Psoas muscle (tissue), 8 donors: Measurements from ENCODE around the gene SUSD2. TPM values are rescaled to one million over a fixed set of nuclear protein-coding genes. Genes with fewer than 3 reads are reported as not detected.
"Not testable (repeated sequence)": the region's sequence is repeated elsewhere in the genome, so short reads cannot be mapped to it uniquely, and the experiment has no call there.

ENCODE experiments used
- ATAC-seq, 4 donors: fragments of 200-7000 bp; cut with Tn5 transposase; one replicate each; pipeline ENCODE4 v1.9.1; 2020; ENCODE audit warnings: moderate library complexity in 3 of 4, mild to moderate bottlenecking in 2 of 4
- DNase-seq, 2 donors: peaks; one replicate each; pipeline ENCODE4 v3.0.0-alpha.2; 2020
- H3K27ac ChIP-seq: fragments of 200-600 bp; one replicate; pipeline ENCODE4 v1.8.0; 2022
- H3K27me3 ChIP-seq, 3 donors: fragments of 200-600 bp in 1 of 3; one replicate each; pipeline versions ENCODE4 v1.6.1 to v1.8.0; 2013 to 2022; ENCODE audit warnings: low read length in 2 of 3, mild to moderate bottlenecking in 2 of 3, moderate library complexity in 1 of 3; ENCODE audit not compliant: insufficient read depth in 3 of 3
- H3K36me3 ChIP-seq, 2 donors: fragments of 200-600 bp in 1 of 2; one replicate each; pipeline versions ENCODE4 v1.6.1 to v1.8.0; 2013 to 2022; ENCODE audit warnings: low read depth in 1 of 2, mild to moderate bottlenecking in 1 of 2, moderate library complexity in 1 of 2; ENCODE audit not compliant: insufficient read depth in 1 of 2
- H3K4me1 ChIP-seq: fragments of 200-600 bp; one replicate; pipeline ENCODE4 v1.8.0; 2022
- H3K4me3 ChIP-seq: fragments of 200-600 bp; one replicate; pipeline ENCODE4 v1.8.0; 2022; ENCODE audit warnings: mild to moderate bottlenecking
- H3K9me3 ChIP-seq: fragments of 200-600 bp; one replicate; pipeline ENCODE4 v1.8.0; 2022
- CTCF ChIP-seq: fragments of 200-600 bp; IDR thresholded peaks from one replicate; pipeline ENCODE4 v1.8.0; 2022; ENCODE audit warnings: antibody characterized with exemption
- WGBS, 3 donors: extraction: QIAGEN DNeasy Blood & Tissue Kit; methylation state at CpG; one replicate each; pipeline versions ENCODE4 v1.1.6 to v1.1.7; 2013; 5-methylcytosine and 5-hydroxymethylcytosine counted together
- intact Hi-C, 2 donors: fragments of 100-400 bp; cut with DNase I; formaldehyde crosslinking; loops; one replicate each; pipeline versions ENCODE4 v1.11.0 to v1.14.2; 2022
- long read RNA-seq, 2 donors: library from polyadenylated mRNA; unstranded; transcript quantifications; one replicate each; pipeline ENCODE4 v2.0.0, GENCODE V29; 2021
- polyA plus RNA-seq, 3 donors: library from polyadenylated mRNA; stranded (reverse); fragments of 200-250 nt; gene quantifications; one replicate each; pipeline ENCODE4 v1.2.3, GENCODE V29; 2013
- total RNA-seq, 4 donors: library from RNA; stranded (reverse); fragmentation: NEBNext Ultra II Directional in 2 of 4; extraction: Animal tissue kit (Norgen Biotek cat#: 25700) in 2 of 4; gene quantifications; one replicate each; pipeline versions ENCODE4 v1.2.1 to v1.2.4, GENCODE V29; 2021 to 2023
- donor health status: healthy with polysubstance abuse.
- donor health status: DM: no; HTN: no; CAD: no; lungs with moderate emphysema.
- donor health status: Bipolar disorder and iron deficiency.
- donor health status: healthy.
- donor health status: DM: yes; HTN: yes; CAD: no.
- donor health status: DM: no; HTN: no; CAD: no.
- donor health status: DM: no; HTN: no; CAD: no.
- donor health status: DM: yes; HTN: yes; CAD: no.

SUSD2 gene
- total RNA-seq (1 to 10 TPM; 1.1 to 1.8 (median 1.4) TPM), polyA plus RNA-seq (1 to 10 TPM; 1.1 to 1.4 (median 1.3) TPM)
- long read RNA-seq, donor 1, result 0 reads
- long read RNA-seq, donor 2, partial matches to known transcripts, result 0 of 1 reads
- long read RNA-seq, donor 2, other reads (novel, unspliced or antisense), result 1 of 1 reads

DNA sequence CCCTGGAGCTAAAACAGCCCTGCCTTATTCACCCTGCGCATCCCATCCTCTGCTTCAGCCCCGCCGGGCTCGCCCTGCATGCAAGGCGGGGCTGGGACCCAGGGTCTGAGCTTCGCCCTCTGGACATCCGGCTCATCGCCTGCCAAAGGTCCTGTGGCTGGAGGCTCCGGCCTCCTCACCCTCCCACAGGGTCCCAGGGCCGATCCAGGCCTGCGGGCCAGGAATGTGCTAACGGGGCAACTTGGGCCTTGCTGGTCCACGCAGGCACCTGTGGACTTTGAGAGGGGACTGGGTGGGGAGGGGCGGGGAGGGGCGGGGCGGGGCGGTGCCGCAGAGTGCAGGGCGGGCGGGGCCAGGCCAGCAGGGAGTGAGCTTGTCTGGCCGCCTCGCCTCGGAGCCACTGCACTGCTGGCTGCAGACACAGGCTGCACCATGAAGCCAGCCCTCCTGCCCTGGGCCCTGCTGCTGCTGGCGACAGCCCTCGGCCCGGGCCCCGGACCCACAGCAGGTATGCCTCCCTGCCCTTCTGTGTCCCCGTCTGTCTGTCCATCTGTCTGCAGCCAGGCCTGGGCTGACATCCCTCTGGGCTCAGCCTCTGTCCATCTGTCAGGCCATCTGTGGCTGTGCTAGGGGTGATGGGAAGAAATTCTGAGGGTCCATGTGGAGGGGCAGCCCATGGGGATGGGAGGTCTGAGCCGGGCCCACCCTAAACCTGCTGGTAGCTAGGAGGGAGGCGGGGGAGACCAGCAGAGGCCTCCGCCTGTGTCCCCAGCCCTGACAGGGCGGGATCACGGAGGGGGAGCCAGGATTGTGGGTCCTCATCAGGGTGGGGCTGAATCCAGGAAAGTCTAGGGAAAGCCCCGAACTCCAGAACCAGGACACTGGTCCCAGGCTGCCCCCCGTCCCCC, at the start of gene SUSD2:
SUSD2 (plus strand) TSS at position 400 of the 908 bp plus-strand sequence; CDS start at position 433, 33 bp downstream.
- Histone ChIP-seq H3K4me3 (peak within 1 kb of the TSS; percentile 30), H3K4me1 (no peaks in the 10 kb centered on the region), H3K27me3 (no peaks in the 10 kb centered on the region), H3K36me3 (peaks cover 0 to 6% of the 10 kb centered on the region in 2 donors), H3K9me3 (no peaks in the 10 kb centered on the region), H3K27ac (peak within 1 kb of the TSS; percentile 23)
- no peak for TF ChIP-seq CTCF
- ATAC-seq, result peak; percentile 7 to 46 (median 22)
- peak; percentile 47 to 62 for DNase-seq
- 43 to 60% (median 48%) methylated on average over 28 to 35 of the region's 35 CpGs for WGBS, 3 donors
- intact Hi-C loops, result no loop called here

DNA sequence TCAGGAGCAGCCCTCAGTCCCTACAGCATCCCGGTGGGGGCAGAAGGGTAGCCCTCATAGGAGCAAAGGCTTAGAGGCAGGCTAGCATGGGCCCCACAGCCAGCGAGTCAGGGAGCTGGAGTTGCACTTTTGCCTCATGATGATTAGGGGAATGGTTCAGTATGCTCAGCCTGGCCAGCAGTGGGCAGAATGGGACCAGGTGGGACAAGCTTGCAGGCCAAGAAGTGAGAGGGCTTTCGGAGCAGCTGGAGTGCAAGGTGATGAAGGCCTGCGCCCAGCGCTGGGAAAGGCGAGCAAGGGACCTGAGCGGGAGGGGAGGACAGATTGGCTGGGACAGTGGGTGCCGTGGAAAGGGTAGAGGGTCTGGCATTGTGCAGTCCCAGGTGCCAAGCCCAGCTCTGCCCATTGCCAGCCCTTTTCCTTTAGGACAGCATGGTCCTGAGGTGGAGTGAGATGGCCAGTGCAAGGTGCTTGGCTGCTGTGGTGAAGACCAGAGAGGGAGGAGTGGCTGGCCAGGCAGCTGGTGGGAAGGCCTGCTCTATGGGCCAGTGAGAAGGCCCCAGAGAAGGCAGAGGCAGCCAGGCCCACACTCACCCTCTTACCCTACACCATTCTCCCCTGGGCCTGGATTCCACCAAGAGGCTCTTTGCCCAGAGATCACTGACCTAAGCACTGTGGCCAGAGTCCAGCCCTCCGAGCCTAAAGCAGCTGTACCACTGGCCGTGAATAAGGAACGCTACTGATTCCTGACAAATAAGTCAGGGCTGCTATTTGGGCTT, 47.9 kb upstream of the SUSD2 start:
- 75 to 77% (median 77%) methylated on average over 11 of the region's 11 CpGs for WGBS, 3 donors

DNA sequence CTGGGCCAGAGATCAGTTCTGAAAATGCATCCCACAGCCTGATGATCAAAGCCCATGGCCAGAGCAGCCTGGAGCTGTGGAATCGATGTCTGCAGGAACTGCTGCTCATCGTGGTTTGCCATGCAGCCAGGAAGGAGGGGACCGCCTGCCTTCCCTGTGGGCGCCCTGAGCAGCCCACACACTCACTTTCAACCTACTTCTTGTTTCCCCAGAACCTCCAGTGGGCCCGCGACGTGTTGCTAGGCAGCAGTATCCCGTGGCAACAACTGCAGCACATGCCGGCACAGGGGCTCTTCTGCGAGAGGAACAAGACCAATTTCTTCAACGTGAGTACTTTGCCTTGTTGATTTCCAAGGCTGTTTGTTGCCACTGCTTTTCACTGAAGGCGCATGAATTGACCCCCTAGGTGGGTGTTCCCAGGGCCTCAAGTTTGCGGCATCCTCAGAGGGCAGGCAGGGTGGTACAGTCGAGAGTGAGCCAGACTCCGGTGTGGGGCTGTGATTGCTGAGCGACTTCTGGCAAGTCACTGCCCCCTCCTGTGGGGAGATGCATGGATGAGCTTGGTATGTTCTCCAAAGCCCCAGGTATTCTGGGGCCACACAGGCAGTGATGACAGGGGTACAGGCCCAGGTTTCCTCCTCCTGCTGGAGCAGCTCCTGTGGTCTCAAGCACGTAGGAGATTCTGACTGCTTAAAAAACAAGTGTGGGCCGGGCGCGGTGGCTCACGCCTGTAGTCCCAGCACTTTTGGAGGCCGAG, 47.0 kb upstream of the SUSD2 start:
- Histone ChIP-seq H3K27me3 (no peaks in the 10 kb centered on the region), H3K4me1 (no peaks in the 10 kb centered on the region), H3K9me3 (no peaks in the 10 kb centered on the region), H3K4me3 (no peak overlapping the region), H3K36me3 (peaks cover 0 to 45% of the 10 kb centered on the region in 2 donors), H3K27ac (no peak overlapping the region)
- 78 to 83% (median 80%) methylated on average over 22 of the region's 22 CpGs for WGBS, 3 donors
- intact Hi-C loops, result no loop called here
- no peak for TF ChIP-seq CTCF
- no peak for ATAC-seq
- no peak for DNase-seq

More for the DNA sequence above, 47.9 kb upstream of the SUSD2 start:
- Histone ChIP-seq H3K27ac (no peak overlapping the region), H3K4me1 (no peaks in the 10 kb centered on the region), H3K9me3 (no peaks in the 10 kb centered on the region), H3K36me3 (peaks cover 0 to 42% of the 10 kb centered on the region in 2 donors), H3K4me3 (no peak overlapping the region), H3K27me3 (no peaks in the 10 kb centered on the region)
- ATAC-seq (peak in 3 of 4 donors; percentile 32 to 50 (median 37)), DNase-seq (no peak)
- TF ChIP-seq CTCF, result peak; percentile 13
- intact Hi-C loops, result no loop called here

GRCh38 chr22:24136533-24136932, 44.8 kb upstream of the SUSD2 start:
- 93 to 97% (median 94%) methylated on average over 6 of the region's 6 CpGs for WGBS, 3 donors

More at GRCh38 chr22:24136533-24136932, 44.8 kb upstream of the SUSD2 start:
- peaks cover 0 to 41% of the 10 kb centered on the region in 2 donors for H3K36me3 ChIP-seq
- H3K4me1 ChIP-seq, ATAC-seq, H3K9me3 ChIP-seq, intact Hi-C loops, DNase-seq, H3K27ac ChIP-seq, H3K27me3 ChIP-seq, H3K4me3 ChIP-seq: not testable (repeated sequence)
